Right cardiac atrium (tissue), 5 donors: ENCODE data around the gene C1QTNF6. TPM values are rescaled to one million over a fixed set of nuclear protein-coding genes. Genes with fewer than 3 reads are reported as not detected.

Source experiments
- ATAC-seq, 2 donors: fragments of 200-7000 bp; cut with Tn5 transposase; one replicate each; pipeline versions ENCODE4 v1.8.0 to v1.9.1; 2020; ENCODE audit warnings: moderate library complexity in 2 of 2, mild to moderate bottlenecking in 1 of 2
- DNase-seq, 3 donors: peaks; one replicate each; pipeline ENCODE4 v3.0.0-alpha.2; 2020
- H3K27ac ChIP-seq: one replicate; pipeline ENCODE4 v1.5.1; 2013; ENCODE audit warnings: mild to moderate bottlenecking, low read length, control low read depth, moderate library complexity
- H3K27me3 ChIP-seq: one replicate; pipeline ENCODE4 v1.6.1; 2013; ENCODE audit not compliant: control insufficient read depth, insufficient read depth
- H3K4me1 ChIP-seq: one replicate; pipeline ENCODE4 v1.6.1; 2013; ENCODE audit warnings: low read length; ENCODE audit not compliant: control insufficient read depth, insufficient read depth
- H3K4me3 ChIP-seq: one replicate; pipeline ENCODE4 v1.5.1; 2013; ENCODE audit warnings: low read length, control low read depth
- H3K9me3 ChIP-seq: one replicate; pipeline ENCODE4 v1.6.1; 2013; ENCODE audit warnings: low read length; ENCODE audit not compliant: control insufficient read depth
- WGBS: extraction: QIAGEN DNeasy Blood & Tissue Kit; methylation state at CpG from one replicate; pipeline ENCODE4 v1.1.7; 2013; 5-methylcytosine and 5-hydroxymethylcytosine counted together
- intact Hi-C, 4 donors: fragments of 100-400 bp; cut with DNase I; formaldehyde crosslinking; loops; one replicate each; pipeline versions ENCODE4 v1.11.0 to v1.14.0; 2022 to 2023
- polyA plus RNA-seq: library from polyadenylated mRNA; stranded (reverse); fragments of 200-250 nt; gene quantifications from one replicate; pipeline ENCODE4 v1.2.3, GENCODE V29; 2013
- total RNA-seq, 4 donors: library from RNA; stranded (reverse); fragmentation: NEBNext Ultra II Directional; extraction: Animal tissue kit (Norgen Biotek cat#: 25700); gene quantifications; one replicate each; pipeline ENCODE4 v1.2.1, GENCODE V29; 2021
- donor health status: healthy with polysubstance abuse.
- donor health status: DM: no; HTN: yes; CAD: no.
- donor health status: DM: no; HTN: no; CAD: no.
- donor health status: DM: no; HTN: yes; CAD: no; lungs with severe emphysema.
- donor health status: DM: yes; HTN: yes; CAD: no.

Gene C1QTNF6
- total and polyA plus RNA-seq, 5 donors = 2.0 to 3.3 (median 2.8) TPM

GRCh38 chr22:37179622-37180420 lies 8.2 kb downstream of the C1QTNF6 start:
- 89% methylated on average over 31 of the region's 31 CpGs for WGBS
- Histone ChIP-seq H3K9me3 (no peaks in the 10 kb centered on the region), H3K4me1 (peaks cover 28% of the 10 kb centered on the region), H3K27me3 (no peaks in the 10 kb centered on the region), H3K27ac (no peak overlapping the region), H3K4me3 (no peak overlapping the region)
- peak in 1 of 3 donors; percentile 49 for DNase-seq
- ATAC-seq = no peak
- intact Hi-C loops = no loop called here

DNA sequence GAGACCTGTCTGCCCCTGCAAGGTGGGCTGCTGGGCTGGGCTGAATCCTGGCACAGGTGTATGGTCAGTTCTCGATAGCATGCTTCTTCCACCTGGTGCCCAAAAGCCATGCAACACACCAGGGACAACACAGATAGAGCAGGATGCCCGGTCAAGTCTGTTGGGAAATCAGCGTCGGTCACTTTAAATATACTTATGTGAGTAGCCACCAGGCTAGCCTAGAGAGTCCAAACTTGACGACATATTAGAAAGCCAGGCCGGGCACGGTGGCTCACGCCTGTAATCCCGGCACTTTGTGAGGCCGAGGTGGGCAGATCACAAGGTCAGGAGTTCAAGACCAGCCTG lies 8.9 kb downstream of the C1QTNF6 start:
- intact Hi-C loops = no loop called here
- no peak overlapping the region for H3K4me3 ChIP-seq
- H3K27ac ChIP-seq = no peak overlapping the region
- no peak for ATAC-seq
- H3K9me3 ChIP-seq = no peaks in the 10 kb centered on the region
- 84% methylated on average over 10 of the region's 10 CpGs for WGBS
- no peaks in the 10 kb centered on the region for H3K27me3 ChIP-seq
- H3K4me1 ChIP-seq = peaks cover 28% of the 10 kb centered on the region
- DNase-seq = no peak

GRCh38 chr22:37178350-37179125 lies 9.5 kb downstream of the C1QTNF6 start:
- Histone ChIP-seq H3K9me3 (no peaks in the 10 kb centered on the region), H3K27ac (peak overlapping the region; percentile 38), H3K4me1 (peaks cover 28% of the 10 kb centered on the region), H3K4me3 (no peak overlapping the region), H3K27me3 (no peaks in the 10 kb centered on the region)
- 39% methylated on average over 17 of the region's 17 CpGs for WGBS
- DNase-seq (peak in 1 of 3 donors; percentile 62), ATAC-seq (peak in 1 of 2 donors; percentile 16)
- intact Hi-C loops = no loop called here

DNA sequence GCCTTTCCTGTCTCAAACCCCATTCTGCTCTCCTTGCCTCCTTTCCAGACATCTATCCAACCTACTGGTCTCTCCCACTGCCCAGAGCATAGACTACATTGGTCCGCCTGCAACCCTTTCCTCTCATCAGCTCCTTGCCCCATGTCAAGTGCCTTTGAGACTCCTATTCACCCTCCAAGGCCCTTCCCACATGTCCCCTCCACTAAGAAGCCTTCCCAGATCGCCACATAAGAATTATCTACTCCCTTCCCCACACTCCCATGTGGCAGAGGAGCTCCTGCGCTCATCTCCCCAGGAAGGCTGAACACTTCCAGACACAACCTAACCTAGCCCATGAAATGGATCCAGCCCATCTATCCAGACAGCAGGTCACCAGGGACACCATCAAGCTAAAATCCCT lies 10.3 kb downstream of the C1QTNF6 start:
- no peak overlapping the region for H3K4me3 ChIP-seq
- H3K9me3 ChIP-seq = no peaks in the 10 kb centered on the region
- DNase-seq = no peak
- peaks cover 28% of the 10 kb centered on the region for H3K4me1 ChIP-seq
- H3K27me3 ChIP-seq = no peaks in the 10 kb centered on the region
- over 99% methylated on average over 3 of the region's 3 CpGs for WGBS
- no peak overlapping the region for H3K27ac ChIP-seq
- intact Hi-C loops = no loop called here
- no peak for ATAC-seq

DNA sequence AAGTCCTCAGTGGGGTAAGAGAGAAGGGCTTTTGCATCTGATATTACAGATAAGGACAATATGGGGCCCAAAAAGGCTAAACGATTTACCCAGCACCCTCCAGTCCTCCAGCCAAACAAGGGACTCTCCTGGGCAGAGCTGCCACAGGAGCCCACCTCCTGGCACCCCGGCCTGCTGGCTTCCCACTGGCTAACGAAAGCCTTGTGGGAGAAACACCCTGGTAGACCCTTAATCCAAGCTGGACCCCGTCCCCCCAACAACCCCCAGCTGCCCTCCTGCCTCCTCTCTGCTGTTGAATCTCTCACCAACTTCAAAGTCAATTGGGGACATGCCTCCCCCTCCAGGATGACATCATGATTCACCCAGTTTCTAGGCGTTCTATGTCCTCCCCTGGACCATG lies 10.8 kb downstream of the C1QTNF6 start:
- 77% methylated on average over 5 of the region's 5 CpGs for WGBS
- H3K4me3 ChIP-seq = no peak overlapping the region
- H3K9me3 ChIP-seq = no peaks in the 10 kb centered on the region
- H3K27me3 ChIP-seq = no peaks in the 10 kb centered on the region
- H3K4me1 ChIP-seq = peaks cover 28% of the 10 kb centered on the region
- intact Hi-C loops = no loop called here
- no peak overlapping the region for H3K27ac ChIP-seq
- DNase-seq = peak in 1 of 3 donors; percentile 51
- no peak for ATAC-seq

GRCh38 chr22:37176464-37177061 lies 11.5 kb downstream of the C1QTNF6 start:
- ATAC-seq = peak; percentile 78 to 83
- no peaks in the 10 kb centered on the region for H3K27me3 ChIP-seq
- DNase-seq = peak; percentile 80 to 92 (median 91)
- intact Hi-C loops = no loop called here
- peak overlapping the region; percentile 22 for H3K27ac ChIP-seq
- H3K9me3 ChIP-seq = no peaks in the 10 kb centered on the region
- WGBS = 6% methylated on average over 23 of the region's 23 CpGs
- H3K4me3 ChIP-seq = no peak overlapping the region
- H3K4me1 ChIP-seq = peaks cover 28% of the 10 kb centered on the region

GRCh38 chr22:37175414-37176281 lies 12.4 kb downstream of the C1QTNF6 start:
- peak in 2 of 3 donors; percentile 35 to 57 for DNase-seq
- Histone ChIP-seq H3K4me1 (peaks cover 28% of the 10 kb centered on the region), H3K27me3 (no peaks in the 10 kb centered on the region), H3K9me3 (no peaks in the 10 kb centered on the region), H3K27ac (no peak overlapping the region), H3K4me3 (no peak overlapping the region)
- intact Hi-C loops = no loop called here
- 63% methylated on average over 18 of the region's 18 CpGs for WGBS
- ATAC-seq = peak in 1 of 2 donors; percentile 16

- H3K27me3 ChIP-seq = no peaks in the 10 kb centered on the region
- H3K9me3 ChIP-seq = no peaks in the 10 kb centered on the region
- H3K27ac ChIP-seq = no peak overlapping the region
- intact Hi-C loops = no loop called here
- peaks cover 28% of the 10 kb centered on the region for H3K4me1 ChIP-seq
- ATAC-seq = no peak
- H3K4me3 ChIP-seq = no peak overlapping the region
- 92% methylated on average over 9 of the region's 9 CpGs for WGBS
- no peak for DNase-seq
These were observed 13.1 kb downstream of the C1QTNF6 start for GRCh38 chr22:37174964-37175363.

DNA sequence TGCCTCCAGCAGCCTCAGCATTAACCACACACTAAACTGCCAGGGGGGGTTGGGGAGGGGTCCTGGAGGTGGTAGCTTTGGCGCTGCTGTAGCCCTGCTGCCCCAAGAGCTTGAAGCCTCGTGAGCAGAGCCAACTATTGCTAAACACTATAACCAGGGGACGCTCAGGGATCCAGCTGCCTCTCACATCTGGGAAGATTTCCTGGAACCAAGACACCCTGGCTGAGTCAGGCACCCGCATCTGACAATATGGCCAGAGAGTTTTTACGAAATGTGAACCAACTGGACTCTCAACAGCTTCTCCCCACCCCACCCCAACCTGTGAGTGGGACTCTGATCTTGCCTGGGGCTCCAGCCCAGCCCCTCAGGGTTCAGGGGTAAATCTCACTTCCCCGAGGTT lies 14.3 kb downstream of the C1QTNF6 start:
- Histone ChIP-seq H3K27me3 (no peaks in the 10 kb centered on the region), H3K9me3 (no peaks in the 10 kb centered on the region), H3K27ac (no peak overlapping the region), H3K4me3 (no peak overlapping the region), H3K4me1 (peaks cover 25% of the 10 kb centered on the region)
- 71% methylated on average over 6 of the region's 6 CpGs for WGBS
- ATAC-seq (peak; percentile 12 to 36), DNase-seq (peak; percentile 55 to 73 (median 66))
- intact Hi-C loops = no loop called here
